GM21825 (cell line): ENCODE measurements around the gene SCAMP3.
A peak's percentile ranks its signal among the peaks of the same experiment; 100 is the strongest.
"Not testable (repeated sequence)": the region's sequence is repeated elsewhere in the genome, so short reads cannot be mapped to it uniquely, and the experiment has no call there.

Experiments used
- ATAC-seq: cut with Tn5 transposase; IDR thresholded peaks from one replicate; pipeline ENCODE4 v1.9.1; 2021; ENCODE audit warnings: mild to moderate bottlenecking, moderate library complexity; ENCODE audit not compliant: unreplicated experiment

SCAMP3 gene

GRCh38 chr1:155255243-155256007 is 6.7 kb downstream of the SCAMP3 start, which contains the start of gene ENTREP3:
ENTREP3 (minus strand) TSS chr1:155255483; CDS start chr1:155254877, 606 bp downstream.
- peak; percentile 53 for ATAC-seq

GRCh38 chr1:155254714-155255242 is 7.4 kb downstream of the SCAMP3 start:
- no peak for ATAC-seq

GRCh38 chr1:155254228-155254713 is 7.9 kb downstream of the SCAMP3 start:
- ATAC-seq = no peak

GRCh38 chr1:155253797-155254196 is 8.4 kb downstream of the SCAMP3 start:
- ATAC-seq = no peak

- ATAC-seq = no peak
Observed at GRCh38 chr1:155253208-155253607, 9.0 kb downstream of the SCAMP3 start.

GRCh38 chr1:155251566-155251965 is 10.6 kb downstream of the SCAMP3 start:
- no peak for ATAC-seq

- peak; percentile 74 for ATAC-seq
Observed at GRCh38 chr1:155250633-155251449, 11.3 kb downstream of the SCAMP3 start.

GRCh38 chr1:155250246-155250632 is 11.9 kb downstream of the SCAMP3 start:
- peak; percentile 16 for ATAC-seq

- no peak for ATAC-seq
Observed at GRCh38 chr1:155247667-155248553, 14.2 kb downstream of the SCAMP3 start.

- ATAC-seq = not testable (repeated sequence)
Observed at GRCh38 chr1:155246796-155247195, 15.4 kb downstream of the SCAMP3 start.

GRCh38 chr1:155245163-155245524 is 17.0 kb downstream of the SCAMP3 start:
- no peak for ATAC-seq

GRCh38 chr1:155244368-155245162 is 17.6 kb downstream of the SCAMP3 start:
- ATAC-seq = peak; percentile 83

GRCh38 chr1:155242805-155243358 is 19.3 kb downstream of the SCAMP3 start:
- ATAC-seq = no peak

- no peak for ATAC-seq
Observed at GRCh38 chr1:155241841-155242264, 20.3 kb downstream of the SCAMP3 start.

- ATAC-seq = no peak
Observed at GRCh38 chr1:155241069-155241679, 21.0 kb downstream of the SCAMP3 start.

- ATAC-seq = no peak
Observed at GRCh38 chr1:155236451-155236850, 25.7 kb downstream of the SCAMP3 start.

- not testable (repeated sequence) for ATAC-seq
Observed at GRCh38 chr1:155235375-155235774, 26.8 kb downstream of the SCAMP3 start.

GRCh38 chr1:155233502-155233901 is 28.7 kb downstream of the SCAMP3 start:
- not testable (repeated sequence) for ATAC-seq
